DMS114 treated with DMSO at 0.1 percent for 48 hours (cell line): ENCODE data around the gene ZNF865.

Source experiments
- DNase-seq: peaks from one replicate; lab custom pipeline; 2025; ENCODE audit not compliant: unreplicated experiment; lab: John Stamatoyannopoulos, UW

Gene ZNF865

GRCh38 chr19:55656988-55657747 lies 51.7 kb downstream of the ZNF865 start:
- DNase-seq = no peak

- no peak for DNase-seq
These were observed 53.5 kb downstream of the ZNF865 start for GRCh38 chr19:55658846-55659459.

GRCh38 chr19:55659822-55660221 lies 54.4 kb downstream of the ZNF865 start:
- no peak for DNase-seq

- no peak for DNase-seq
These were observed 55.0 kb downstream of the ZNF865 start for GRCh38 chr19:55660404-55660803.

GRCh38 chr19:55660991-55661390 lies 55.5 kb downstream of the ZNF865 start:
- no peak for DNase-seq

GRCh38 chr19:55661826-55662225 lies 56.4 kb downstream of the ZNF865 start:
- no peak for DNase-seq

- no peak for DNase-seq
These were observed 58.5 kb downstream of the ZNF865 start for GRCh38 chr19:55663846-55664536.

GRCh38 chr19:55666343-55667005 lies 61.0 kb downstream of the ZNF865 start:
- DNase-seq = no peak
